DMS79 treated with DMSO at 0.1 percent for 48 hours (cell line): Measurements from ENCODE around the gene GULP1.
"Not testable (repeated sequence)": the region's sequence is repeated elsewhere in the genome, so short reads cannot be mapped to it uniquely, and the experiment has no call there.

Experiments used
- DNase-seq: peaks from one replicate; lab custom pipeline; 2025; lab: John Stamatoyannopoulos, UW

The GULP1 gene

GRCh38 chr2:188527581-188527993, 235.9 kb downstream of the GULP1 start:
- no peak for DNase-seq

DNA sequence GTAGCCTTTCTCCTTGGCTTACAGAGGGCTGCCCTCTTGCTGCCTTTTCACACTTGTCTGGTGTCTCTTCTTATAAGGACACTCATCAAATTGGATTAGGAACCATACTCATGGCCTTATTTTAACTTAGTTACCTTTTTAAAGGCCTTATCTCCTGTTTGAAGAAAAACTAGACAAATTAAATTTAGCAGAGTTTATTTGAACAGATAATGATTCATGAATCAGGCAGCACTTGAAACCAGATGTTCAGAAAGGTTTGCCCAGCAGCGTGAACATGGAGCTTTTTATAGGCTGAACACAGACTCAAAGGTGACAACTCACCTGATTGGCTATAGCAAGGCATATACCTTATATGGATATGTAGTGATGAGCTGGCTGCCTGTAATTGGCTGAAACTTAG, 238.0 kb downstream of the GULP1 start:
- no peak for DNase-seq

DNA sequence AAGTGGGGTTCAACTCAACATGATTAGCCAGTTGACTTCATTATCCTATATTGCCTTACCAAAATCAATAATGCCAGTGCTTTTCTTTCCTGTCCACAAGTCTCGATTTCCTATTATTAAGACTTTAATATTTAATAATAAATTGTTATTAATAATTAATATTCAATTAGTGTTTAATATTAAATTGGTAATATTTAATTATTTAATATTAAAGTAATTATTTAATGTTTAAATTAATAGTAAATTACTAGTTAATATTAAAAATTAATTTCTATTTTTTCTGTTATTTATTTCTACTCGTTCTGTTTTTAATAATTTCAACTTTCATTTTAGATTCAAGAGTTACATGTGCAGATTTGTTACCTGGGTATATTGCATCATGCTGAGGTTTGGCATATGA, 243.2 kb downstream of the GULP1 start:
- DNase-seq: no peak

DNA sequence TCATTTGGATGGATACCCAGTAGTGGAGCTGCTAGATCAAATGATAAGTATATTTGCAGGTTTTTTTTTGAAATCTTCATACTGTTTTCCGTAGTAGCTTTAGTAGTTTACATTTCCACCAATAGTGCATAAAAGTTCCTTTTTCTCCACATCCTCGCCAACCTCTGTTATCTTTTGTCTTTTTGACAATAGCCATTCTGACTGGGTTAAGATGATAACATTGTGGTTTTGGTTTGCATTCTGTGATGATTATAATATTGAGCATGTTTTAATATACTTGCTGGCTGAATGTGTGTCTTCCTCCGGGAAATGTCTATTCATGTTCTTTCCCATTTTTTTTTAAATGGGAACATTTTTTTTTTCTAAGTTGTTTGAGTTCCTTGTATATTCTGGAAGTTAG, 260.0 kb downstream of the GULP1 start:
- no peak for DNase-seq

DNA sequence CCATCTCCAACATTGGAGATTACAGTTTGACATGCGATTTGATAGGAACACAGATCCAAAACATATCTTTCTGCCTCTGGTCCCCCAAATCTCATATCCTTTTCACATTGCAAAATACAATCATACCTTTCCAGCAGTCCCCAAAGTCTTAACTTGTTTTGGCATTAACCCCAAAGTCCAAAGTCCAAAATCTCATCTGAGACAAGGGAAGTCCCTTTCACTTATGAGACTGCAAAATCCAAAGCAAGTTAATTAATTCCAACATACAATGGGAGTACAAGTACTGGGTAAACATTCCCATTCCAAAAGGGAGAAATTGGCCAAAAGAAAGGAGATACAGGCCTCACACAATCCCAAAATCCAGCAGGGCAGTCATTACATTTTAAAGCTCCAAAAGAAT, 265.4 kb downstream of the GULP1 start:
- no peak for DNase-seq

- not testable (repeated sequence) for DNase-seq
Measured at GRCh38 chr2:188559455-188559854, 267.8 kb downstream of the GULP1 start.

- DNase-seq: no peak
Measured at GRCh38 chr2:188561473-188561979, 269.9 kb downstream of the GULP1 start.

- DNase-seq: no peak
Measured at GRCh38 chr2:188569431-188570165, 277.9 kb downstream of the GULP1 start.

DNA sequence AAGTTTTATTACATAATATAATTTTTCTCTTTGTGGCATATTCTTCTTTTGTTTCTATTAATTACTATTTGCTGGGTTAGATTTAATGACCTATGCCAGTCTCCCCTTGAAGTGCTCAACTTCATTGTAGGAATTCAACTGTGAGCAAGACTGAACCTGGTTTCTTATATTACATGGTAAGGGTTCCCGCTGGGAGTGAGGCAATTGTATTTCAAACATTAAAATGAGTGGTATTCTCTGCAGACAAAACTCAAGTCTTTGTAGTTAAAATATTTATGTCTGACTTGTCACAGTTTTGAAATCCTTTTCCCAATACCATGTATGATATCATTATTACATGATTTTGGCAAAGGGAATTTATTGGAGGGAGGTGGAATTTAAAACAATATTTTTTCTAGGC, 278.7 kb downstream of the GULP1 start:
- DNase-seq: no peak

GRCh38 chr2:188571543-188572303, 280.0 kb downstream of the GULP1 start:
- no peak for DNase-seq

- DNase-seq: no peak
Measured at GRCh38 chr2:188572592-188572991, 280.9 kb downstream of the GULP1 start.

- no peak for DNase-seq
Measured at GRCh38 chr2:188573453-188573852, 281.8 kb downstream of the GULP1 start.

DNA sequence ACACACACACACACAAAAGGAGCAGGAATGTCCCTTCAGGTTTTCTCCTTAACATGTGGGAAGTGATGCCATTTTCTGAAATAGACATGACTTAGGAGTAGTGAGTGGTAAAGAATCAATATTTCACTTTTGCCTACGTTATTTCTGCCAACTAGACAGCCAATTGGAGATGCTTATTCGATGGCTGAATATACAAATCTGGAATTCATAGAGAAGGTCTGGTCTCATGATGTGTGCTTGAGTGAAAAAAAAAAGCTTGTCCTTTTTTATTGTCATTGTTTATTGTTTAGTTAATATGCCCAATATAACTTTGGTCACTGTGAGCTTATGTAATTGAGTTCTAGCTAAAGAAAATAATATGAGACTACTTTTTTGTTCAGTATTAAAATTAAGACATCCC, 284.3 kb downstream of the GULP1 start:
- DNase-seq: no peak

DNA sequence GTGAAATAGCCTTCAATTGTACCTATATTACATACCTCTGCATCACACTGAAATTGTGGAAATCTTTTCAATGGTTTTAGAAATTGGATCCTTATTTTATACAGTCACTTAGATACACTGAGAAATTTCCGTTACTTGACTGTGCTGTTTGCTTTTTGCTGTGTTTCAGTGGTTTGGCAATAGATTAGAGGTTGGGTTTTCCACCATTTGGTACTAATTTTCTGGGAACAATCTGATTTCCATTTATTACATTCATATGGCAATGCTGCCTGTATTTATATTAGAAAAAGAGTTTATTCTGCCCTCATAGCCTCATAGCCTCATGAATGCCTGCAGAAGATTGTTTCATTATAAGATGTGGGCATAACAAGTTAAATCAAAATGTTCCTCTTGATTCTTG, 285.0 kb downstream of the GULP1 start:
- DNase-seq: no peak

- no peak for DNase-seq
Measured at GRCh38 chr2:188577231-188577630, 285.6 kb downstream of the GULP1 start.

DNA sequence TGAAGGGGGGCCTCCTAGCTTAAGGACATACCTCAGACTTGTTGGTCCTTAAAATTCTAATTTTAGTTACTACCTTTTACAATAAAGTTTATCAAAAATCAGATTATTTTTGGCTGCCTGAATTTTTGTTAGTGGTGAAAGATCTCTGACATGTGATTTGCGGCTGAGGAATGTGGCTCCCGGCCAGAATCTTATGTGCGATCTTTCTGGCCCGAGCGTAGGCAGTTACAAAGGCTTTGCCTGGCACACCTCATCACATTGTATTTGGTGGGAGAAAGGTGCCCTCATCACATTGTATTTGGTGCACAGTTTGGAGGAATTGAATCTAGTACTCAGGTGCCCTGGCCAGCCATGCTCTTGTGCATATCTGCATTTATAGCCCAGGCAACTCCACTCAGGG, 289.1 kb downstream of the GULP1 start:
- DNase-seq: no peak

DNA sequence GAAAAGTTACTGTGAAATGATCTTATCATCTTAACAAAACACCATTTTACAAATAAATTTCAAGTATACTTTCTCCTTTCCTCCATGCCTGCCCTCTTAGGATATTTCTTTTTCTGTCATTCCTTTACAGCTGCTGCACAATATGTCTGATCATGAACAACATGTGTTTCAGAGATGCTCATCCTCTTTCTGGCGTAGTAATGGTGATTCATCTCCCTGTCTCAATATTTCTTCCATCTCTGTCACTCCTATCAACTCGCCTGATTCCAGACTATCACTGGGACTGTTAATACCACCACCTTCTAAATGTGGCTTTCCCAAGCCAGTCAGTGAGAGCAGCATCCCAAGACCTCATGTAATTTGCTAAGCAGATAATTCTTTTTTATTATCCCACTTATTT, 290.5 kb downstream of the GULP1 start:
- DNase-seq: no peak

DNA sequence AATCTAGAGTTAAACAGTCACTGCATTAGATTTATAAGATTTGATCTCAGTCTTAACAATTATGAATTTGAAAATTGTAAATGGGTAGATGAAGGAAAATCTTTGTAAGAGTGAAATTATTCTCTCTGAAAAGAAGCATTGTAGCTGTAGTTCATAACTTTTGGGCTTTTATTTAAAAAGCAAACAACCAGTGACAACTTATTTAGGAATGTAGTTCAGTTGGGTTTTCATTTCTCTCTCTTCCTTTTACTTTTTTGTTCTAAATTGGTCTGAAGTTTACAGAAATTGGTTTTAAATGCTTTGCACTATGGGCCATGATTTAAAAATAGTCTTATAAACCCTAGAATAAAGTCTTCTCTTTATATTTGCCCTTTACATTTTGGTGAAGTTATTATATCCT, 296.6 kb downstream of the GULP1 start:
- no peak for DNase-seq

DNA sequence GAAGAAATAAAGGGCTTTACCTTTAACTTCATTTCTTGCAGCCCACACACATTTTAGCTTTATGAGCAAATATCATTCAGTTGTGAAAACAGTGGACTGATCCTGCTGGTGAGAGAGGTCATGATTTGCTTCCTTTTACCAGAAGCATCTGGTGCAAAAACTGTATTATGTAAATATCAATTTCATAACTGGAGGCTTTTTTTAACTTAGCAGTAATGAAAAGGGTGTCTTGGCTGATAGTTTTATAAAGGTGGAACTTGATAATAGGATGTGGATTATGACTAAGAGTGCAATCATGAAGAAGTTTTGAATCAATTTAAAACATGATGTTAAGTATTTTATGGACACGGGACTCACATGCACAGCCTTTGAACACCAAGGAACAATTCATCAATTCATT, 304.4 kb downstream of the GULP1 start:
- DNase-seq: no peak

DNA sequence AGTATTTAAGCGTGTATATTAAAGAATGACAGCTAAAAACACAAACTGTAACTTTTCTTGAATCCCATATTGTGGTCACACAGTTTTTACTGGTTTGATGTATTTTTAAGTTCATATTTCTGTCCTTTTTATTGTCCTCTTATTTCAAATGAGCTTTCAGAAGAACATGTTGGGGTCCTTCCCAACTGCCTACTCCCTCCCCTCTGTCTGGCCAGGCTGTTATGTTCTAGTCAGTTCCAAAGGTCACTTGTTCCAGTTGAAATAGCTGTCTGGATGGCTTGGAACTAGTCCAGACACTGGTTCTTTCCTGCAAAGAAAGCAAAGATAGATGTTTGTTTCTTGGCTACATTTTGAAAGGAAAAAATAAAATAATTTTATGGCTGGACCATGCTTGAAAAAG, 306.9 kb downstream of the GULP1 start:
- DNase-seq: no peak

DNA sequence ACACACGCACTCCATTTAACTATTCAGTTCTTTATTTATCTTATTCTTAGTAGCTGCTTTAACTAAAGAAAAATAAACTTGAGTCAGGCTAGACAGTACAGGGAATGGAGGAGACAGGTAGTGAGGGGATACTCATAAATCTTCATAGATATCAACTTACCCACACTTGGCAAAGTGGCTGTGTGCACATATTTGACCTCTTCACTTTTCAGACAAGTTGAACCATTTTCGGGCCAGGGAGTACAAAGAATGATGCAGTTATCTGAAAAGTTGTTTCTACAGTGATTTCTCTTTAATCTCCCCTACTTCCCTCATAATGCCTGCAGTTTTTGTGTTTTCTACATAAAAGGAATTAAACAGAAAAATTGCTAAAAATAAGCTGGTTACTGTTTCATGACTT, 307.5 kb downstream of the GULP1 start:
- no peak for DNase-seq

DNA sequence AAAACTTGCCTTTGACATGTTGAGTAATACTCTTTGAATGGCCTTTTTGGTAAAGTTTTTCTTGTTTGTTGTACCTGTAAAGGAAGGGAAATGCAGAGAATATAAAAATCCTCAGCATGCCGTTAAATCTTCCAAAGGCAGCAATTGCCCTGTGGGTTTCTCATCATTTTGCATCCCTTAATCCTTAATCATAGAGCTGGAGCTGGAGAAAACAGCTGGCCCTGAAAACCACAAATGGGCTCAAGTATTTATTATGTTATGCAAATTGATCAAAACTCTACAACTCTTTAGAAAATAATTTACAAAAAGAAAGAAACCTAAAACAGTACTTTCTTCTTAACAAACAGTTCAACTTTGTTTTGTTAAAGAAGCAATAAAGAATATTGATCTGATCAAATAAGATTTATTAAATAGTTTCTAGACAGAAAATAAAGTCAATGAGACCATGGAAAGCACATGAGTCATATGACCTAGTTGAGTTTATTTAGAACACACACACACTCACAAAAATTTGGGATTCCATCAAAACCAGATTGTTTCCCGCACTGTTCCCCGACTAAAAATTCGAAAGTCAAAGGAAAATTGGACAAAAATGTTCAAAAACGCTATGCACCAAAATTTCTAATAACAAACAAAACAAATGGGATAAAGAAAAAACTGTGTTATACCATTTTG, 309.0 kb downstream of the GULP1 start:
- no peak for DNase-seq

- DNase-seq: no peak
Measured at GRCh38 chr2:188601391-188601790, 309.7 kb downstream of the GULP1 start.
